Measurements from ENCODE around the gene EPHB2. TPM values are rescaled to one million over a fixed set of nuclear protein-coding genes. Genes with fewer than 3 reads are reported as not detected.

Gene EPHB2
- total and polyA plus RNA-seq, 2 of the 4 experiments (the other 2 are of a cell fraction), result 52.3 to 58.8 TPM

- 100% methylated on average over 1 of the region's 1 CpG; no CpG with 5 or more reads in 1 of the 2 experiments for WGBS, 2 experiments (ENCODE audit: extremely low coverage in 2 of 2, insufficient read length in 1 of 2)
- Histone ChIP-seq H3K9me1 (ENCODE audit: insufficient read depth, low read length) (peaks cover 6% of the 10 kb centered on the region; the same call in 1 of the 2 replicates), H3K14ac (replicated peaks; ENCODE audit: low read depth, low read length) (no peak overlapping the region), H2BK120ac (ENCODE audit: low read depth, low read length) (no peak overlapping the region), H3K79me1 (ENCODE audit: low read depth in 1 of 2, low read length in 2 of 2) (peaks cover 0 to 11% of the 10 kb centered on the region in 2 experiments; a peak in 2 of 4 replicates), H3K4ac (ENCODE audit: low read depth, low read length) (no peak overlapping the region), H3K4me1 (ENCODE audit: control insufficient read depth, insufficient read depth, low read length) (peaks cover 10% of the 10 kb centered on the region), H3K36me3 (ENCODE audit: control insufficient read depth, insufficient read depth, low read length) (peaks cover 30% of the 10 kb centered on the region), H2AFZ (replicated peaks; ENCODE audit: low read length, poor library complexity) (no peak overlapping the region), H2BK5ac (ENCODE audit: low read depth, low read length, poor library complexity, severe bottlenecking) (no peak overlapping the region), H3K4me3 (ENCODE audit: insufficient read depth, low read depth, low read length) (no peak overlapping the region), H2BK15ac (ENCODE audit: low read depth, low read length) (no peak overlapping the region), H3K27ac (ENCODE audit: insufficient read depth, low read length) (no peak overlapping the region), H2BK20ac (ENCODE audit: low read depth, low read length) (no peak overlapping the region), H3K9ac (ENCODE audit: low read depth, low read length) (no peak overlapping the region), H3K56ac (ENCODE audit: extremely low read depth, insufficient read depth, low read length) (no peak overlapping the region), H4K91ac (ENCODE audit: insufficient read depth, low read depth, low read length) (no peak overlapping the region), H4K20me1 (ENCODE audit: insufficient read depth, low read length) (peaks cover 12% of the 10 kb centered on the region), H3K4me2 (ENCODE audit: low read depth, low read length) (no peak overlapping the region), H2AK5ac (ENCODE audit: low read depth, low read length) (no peak overlapping the region), H3K9me3 (ENCODE audit: control insufficient read depth, insufficient read depth, low read length) (peaks cover 8% of the 10 kb centered on the region), H3K23ac (ENCODE audit: low read depth, low read length) (no peak overlapping the region), H3K27me3 (ENCODE audit: control insufficient read depth, insufficient read depth, low read length) (no peaks in the 10 kb centered on the region), H4K8ac (ENCODE audit: low read depth in 2 of 2, low read length in 2 of 2) (no peak overlapping the region), H3K18ac (ENCODE audit: low read depth, low read length) (no peak overlapping the region), H4K5ac (ENCODE audit: low read depth, low read length) (no peak overlapping the region), H2AK9ac (replicated peaks; ENCODE audit: low read depth, low read length, poor library complexity) (no peak overlapping the region)
- in situ Hi-C loops (cut with MboI; ENCODE audit: low sequenced_read_pairs) (no loop called here), dilution Hi-C loops (cut with HindIII; ENCODE audit: low sequenced_read_pairs, unreplicated experiment) (no loop called here), intact Hi-C loops (cut with micrococcal nuclease) (no loop called here)
- ChIA-PET CTCF (no interaction called here), POLR2A (ENCODE audit: unreplicated experiment) (no interaction called here)
- DNase-seq (no peak), ATAC-seq (ENCODE audit: low read depth) (no peak)
- BruUV-seq (replicated peaks), result no TSS peak
- TF ChIP-seq RFX5 (IDR thresholded peaks at IDR 0.05; ENCODE audit: low read depth, low read length), result no peak
Measured at GRCh38 chr1:22869325-22869724, 158.7 kb downstream of the EPHB2 start.

Data from IMR-90 (cell line).